ENCODE data around the gene TCHP. TPM values are rescaled to one million over a fixed set of nuclear protein-coding genes. Genes with fewer than 3 reads are reported as not detected.

The TCHP gene
- total and polyA plus RNA-seq, 8 donors: 8.4 to 20.9 (median 10.7) TPM

GRCh38 chr12:109952160-109952858 lies 52.2 kb downstream of the TCHP start:
- Histone ChIP-seq H3K4me1 (peaks cover 32 to 56% (median 38%) of the 10 kb centered on the region in 3 donors), H3K4me3 (no peak overlapping the region), H3K27ac (peak overlapping the region; percentile 71 to 83 (median 72)), H3K27me3 (no peaks in the 10 kb centered on the region), H3K9me3 (no peaks in the 10 kb centered on the region), H3K36me3 (peaks cover 0 to 23% (median 6%) of the 10 kb centered on the region in 3 donors)
- intact Hi-C loops (cut with DNase I): no loop called here
- WGBS, 2 donors: 86% methylated on average over 11 of the region's 11 CpGs
- DNase-seq: peak in 1 of 6 donors; percentile 29
- FAIRE-seq: no peak
- ATAC-seq: peak; percentile 3 to 13 (median 7)
- TF ChIP-seq CTCF (IDR thresholded peaks at IDR 0.05): no peak

GRCh38 chr12:109952873-109953272 lies 52.8 kb downstream of the TCHP start:
- TF ChIP-seq CTCF (IDR thresholded peaks at IDR 0.05): no peak
- Histone ChIP-seq H3K4me3 (no peak overlapping the region), H3K9me3 (no peaks in the 10 kb centered on the region), H3K4me1 (peaks cover 26 to 51% (median 32%) of the 10 kb centered on the region in 3 donors), H3K36me3 (peaks cover 0 to 27% (median 6%) of the 10 kb centered on the region in 3 donors), H3K27ac (peak overlapping the region in 3 of 4 donors; percentile 71 to 83 (median 72)), H3K27me3 (no peaks in the 10 kb centered on the region)
- no peak for DNase-seq
- intact Hi-C loops (cut with DNase I): no loop called here
- 82 to 84% methylated on average over 8 of the region's 8 CpGs for WGBS, 2 donors
- ATAC-seq: no peak
- no peak for FAIRE-seq

- H3K27me3 ChIP-seq: no peaks in the 10 kb centered on the region
- H3K9me3 ChIP-seq: no peaks in the 10 kb centered on the region
- DNase-seq (no peak), ATAC-seq (no peak), FAIRE-seq (no peak)
- intact Hi-C loops (cut with DNase I): no loop called here
- TF ChIP-seq CTCF (IDR thresholded peaks at IDR 0.05): no peak
- no peak overlapping the region for H3K4me3 ChIP-seq
- H3K36me3 ChIP-seq: peaks cover 0 to 29% (median 10%) of the 10 kb centered on the region in 3 donors
- peaks cover 19 to 43% (median 26%) of the 10 kb centered on the region in 3 donors for H3K4me1 ChIP-seq
- peak overlapping the region in 3 of 4 donors; percentile 24 to 83 (median 71) for H3K27ac ChIP-seq
- 34 to 45% methylated on average over 5 of the region's 5 CpGs for WGBS, 2 donors
These were observed 53.6 kb downstream of the TCHP start for GRCh38 chr12:109953656-109954055.

- no peak for TF ChIP-seq CTCF (IDR thresholded peaks at IDR 0.05)
- ATAC-seq (no peak), DNase-seq (peak in 1 of 6 donors; percentile 4), FAIRE-seq (no peak)
- Histone ChIP-seq H3K36me3 (peaks cover 0 to 37% (median 10%) of the 10 kb centered on the region in 3 donors), H3K4me3 (no peak overlapping the region), H3K27ac (no peak overlapping the region), H3K4me1 (peaks cover 0 to 3% (median 0%) of the 10 kb centered on the region in 3 donors), H3K27me3 (no peaks in the 10 kb centered on the region), H3K9me3 (no peaks in the 10 kb centered on the region)
- intact Hi-C loops (cut with DNase I): no loop called here
- 98% methylated on average over 7 of the region's 7 CpGs for WGBS, 2 donors
These were observed 58.3 kb downstream of the TCHP start for GRCh38 chr12:109958374-109958773.

Measured in pancreas (tissue), 10 donors.